H9 (cell line): Measurements from ENCODE around the gene TSSK2. TPM values are rescaled to one million over a fixed set of nuclear protein-coding genes. Genes with fewer than 3 reads are reported as not detected.

ENCODE experiments used
- DNase-seq: peaks from one replicate; pipeline ENCODE4 v3.0.0-alpha.2; 2017
- H2AFZ ChIP-seq: one replicate; pipeline ENCODE4 v1.6.1; 2013; ENCODE audit warnings: mild to moderate bottlenecking, low read length, control low read depth, moderate library complexity
- H2AK5ac ChIP-seq: 2 replicates; pipeline ENCODE4 v1.6.1; 2013; ENCODE audit warnings: low read length, control low read depth, mixed read lengths; ENCODE audit not compliant: insufficient read length
- H2BK120ac ChIP-seq: one replicate; pipeline ENCODE4 v1.6.1; 2013; ENCODE audit warnings: low read depth, mild to moderate bottlenecking, low read length, control low read depth, inconsistent platforms; ENCODE audit not compliant: poor library complexity, severe bottlenecking
- H2BK12ac ChIP-seq: 2 replicates; pipeline ENCODE4 v1.6.1; 2013; ENCODE audit warnings: low read length, control low read depth, mixed read lengths, low read depth; ENCODE audit not compliant: insufficient read length
- H2BK15ac ChIP-seq: 2 replicates; pipeline ENCODE4 v1.6.1; 2013; ENCODE audit warnings: low read depth, low read length, control low read depth
- H2BK20ac ChIP-seq: one replicate; pipeline ENCODE4 v1.6.1; 2013; ENCODE audit warnings: low read depth, mild to moderate bottlenecking, low read length, control low read depth, inconsistent platforms; ENCODE audit not compliant: poor library complexity, severe bottlenecking
- H2BK5ac ChIP-seq: 2 replicates; pipeline ENCODE4 v1.6.1; 2013; ENCODE audit warnings: low read length, control low read depth, mixed read lengths; ENCODE audit not compliant: insufficient read length
- H3K14ac ChIP-seq: 2 replicates; pipeline ENCODE4 v1.6.1; 2013; ENCODE audit warnings: low read length, control low read depth; ENCODE audit not compliant: insufficient read depth
- H3K18ac ChIP-seq: 2 replicates; pipeline ENCODE4 v1.6.1; 2013; ENCODE audit warnings: low read depth, mild to moderate bottlenecking, mixed read lengths, low read length, control low read depth; ENCODE audit not compliant: insufficient read length
- H3K23ac ChIP-seq: 2 replicates; pipeline ENCODE4 v1.6.1; 2013; ENCODE audit warnings: low read length, control low read depth, mixed read lengths, low read depth; ENCODE audit not compliant: insufficient read length
- H3K23me2 ChIP-seq: 2 replicates; pipeline ENCODE4 v1.6.1; 2013; ENCODE audit warnings: low read depth, mild to moderate bottlenecking, mixed read lengths, low read length, control low read depth; ENCODE audit not compliant: insufficient read length, poor library complexity, severe bottlenecking
- H3K27ac ChIP-seq: 2 replicates; pipeline ENCODE4 v1.5.1; 2013; ENCODE audit warnings: low read length, control low read depth, mixed read lengths, low read depth; ENCODE audit not compliant: insufficient read length
- H3K27me3 ChIP-seq: 2 replicates; pipeline ENCODE4 v1.6.1; 2013; ENCODE audit warnings: low read length, control low read depth, inconsistent platforms; ENCODE audit not compliant: insufficient read depth
- H3K4ac ChIP-seq: 2 replicates; pipeline ENCODE4 v1.6.1; 2013; ENCODE audit warnings: low read depth, mild to moderate bottlenecking, control low read depth, inconsistent platforms, low read length, moderate library complexity
- H3K4me1 ChIP-seq: 2 replicates; pipeline ENCODE4 v1.6.1; 2013; ENCODE audit warnings: low read length, control low read depth, inconsistent platforms; ENCODE audit not compliant: insufficient read depth
- H3K4me2 ChIP-seq: 2 replicates; pipeline ENCODE4 v1.6.1; 2013; ENCODE audit warnings: low read length, control low read depth, mixed read lengths; ENCODE audit not compliant: insufficient read length, insufficient read depth
- H3K56ac ChIP-seq: 2 replicates; pipeline ENCODE4 v1.6.1; 2013; ENCODE audit warnings: low read depth, mild to moderate bottlenecking, mixed read lengths, low read length, control low read depth; ENCODE audit not compliant: insufficient read length
- H3K79me1 ChIP-seq: 2 replicates; pipeline ENCODE4 v1.6.1; 2013; ENCODE audit warnings: low read depth, mild to moderate bottlenecking, moderate library complexity, low read length, control low read depth, inconsistent platforms; ENCODE audit not compliant: insufficient read depth, poor library complexity, severe bottlenecking
- H3K79me2 ChIP-seq: 2 replicates; pipeline ENCODE4 v1.6.1; 2013; ENCODE audit warnings: low read length, control low read depth, inconsistent platforms; ENCODE audit not compliant: insufficient read depth
- H3K9ac ChIP-seq: 2 replicates; pipeline ENCODE4 v1.6.1; 2013; ENCODE audit warnings: low read length, control low read depth, mixed read lengths; ENCODE audit not compliant: insufficient read length; ENCODE audit errors: extremely low read depth
- H3K9me3 ChIP-seq: one replicate; pipeline ENCODE4 v1.6.1; 2013; ENCODE audit warnings: low read depth, low read length, inconsistent platforms; ENCODE audit not compliant: control insufficient read depth
- H3T11ph ChIP-seq: one replicate; pipeline ENCODE4 v1.6.1; 2013; ENCODE audit warnings: mild to moderate bottlenecking, low read length, control low read depth, inconsistent platforms
- H4K20me1 ChIP-seq: one replicate; pipeline ENCODE4 v1.6.1; 2013; ENCODE audit not compliant: control insufficient read depth, insufficient read length, insufficient read depth
- H4K5ac ChIP-seq: 2 replicates; pipeline ENCODE4 v1.6.1; 2013; ENCODE audit warnings: low read depth, mild to moderate bottlenecking, mixed read lengths, low read length, control low read depth; ENCODE audit not compliant: insufficient read length
- H4K8ac ChIP-seq: replicated peaks from 2 replicates; pipeline ENCODE4 v1.6.1; 2013; ENCODE audit warnings: low read length, control low read depth, mixed read lengths, low read depth; ENCODE audit not compliant: insufficient read length
- H4K91ac ChIP-seq: 2 replicates; pipeline ENCODE4 v1.6.1; 2013; ENCODE audit warnings: low read depth, mild to moderate bottlenecking, moderate library complexity, mixed read lengths, low read length, control low read depth; ENCODE audit not compliant: insufficient read length
- H3K27ac Mint-ChIP-seq, 3 experiments: 2 replicates in 2 of 3; 3 replicates in 1 of 3; pipeline ENCODE4 v1.8.0; 2020 to 2021; ENCODE audit warnings: mixed read lengths in 3 of 3, mild to moderate bottlenecking in 1 of 3, moderate library complexity in 1 of 3
- H3K27me3 Mint-ChIP-seq: 2 replicates; pipeline ENCODE4 v1.8.0; 2021; ENCODE audit warnings: low read depth, mild to moderate bottlenecking, moderate library complexity, mixed read lengths
- H3K36me3 Mint-ChIP-seq, 3 experiments: 2 replicates in 2 of 3; 3 replicates in 1 of 3; pipeline ENCODE4 v1.8.0; 2020 to 2021; ENCODE audit warnings: low read depth in 3 of 3, mixed read lengths in 3 of 3; ENCODE audit not compliant: insufficient read depth in 1 of 3
- H3K4me1 Mint-ChIP-seq, 2 experiments: 2 replicates each; pipeline ENCODE4 v1.8.0; 2020; ENCODE audit warnings: mixed read lengths in 2 of 2
- H3K4me3 Mint-ChIP-seq, 2 experiments: 2 replicates in 1 of 2; 3 replicates in 1 of 2; pipeline ENCODE4 v1.8.0; 2020 to 2021; ENCODE audit warnings: mild to moderate bottlenecking in 2 of 2, mixed read lengths in 2 of 2, moderate library complexity in 1 of 2
- H3K9me3 Mint-ChIP-seq, 2 experiments: 2 replicates in 1 of 2; 3 replicates in 1 of 2; pipeline ENCODE4 v1.8.0; 2020; ENCODE audit warnings: mild to moderate bottlenecking in 2 of 2, mixed read lengths in 2 of 2, moderate library complexity in 1 of 2
- WGBS: extraction: QIAGEN DNeasy Blood & Tissue Kit; methylation state at CpG from one replicate; pipeline ENCODE4 v1.1.7; 2013; ENCODE audit warnings: missing lambda C conversion rate, low lambda C conversion rate, mixed read lengths; ENCODE audit not compliant: insufficient read length; ENCODE audit errors: extremely low coverage; 5-methylcytosine and 5-hydroxymethylcytosine counted together
- total RNA-seq: library from RNA; stranded (reverse); gene quantifications from 2 replicates; pipeline ENCODE4 v1.2.1, GENCODE V29; 2021
- TF ChIP-seq, protein P1 (sequence below): fragments of 200-600 bp; sonication (generic); conservative IDR thresholded peaks from 3 replicates; pipeline ENCODE4 v1.8.0; 2021; ENCODE audit warnings: antibody characterized with exemption, mild to moderate bottlenecking

The TSSK2 gene
- total RNA-seq, 1 experiment from 2014 or later = not detected

DNA sequence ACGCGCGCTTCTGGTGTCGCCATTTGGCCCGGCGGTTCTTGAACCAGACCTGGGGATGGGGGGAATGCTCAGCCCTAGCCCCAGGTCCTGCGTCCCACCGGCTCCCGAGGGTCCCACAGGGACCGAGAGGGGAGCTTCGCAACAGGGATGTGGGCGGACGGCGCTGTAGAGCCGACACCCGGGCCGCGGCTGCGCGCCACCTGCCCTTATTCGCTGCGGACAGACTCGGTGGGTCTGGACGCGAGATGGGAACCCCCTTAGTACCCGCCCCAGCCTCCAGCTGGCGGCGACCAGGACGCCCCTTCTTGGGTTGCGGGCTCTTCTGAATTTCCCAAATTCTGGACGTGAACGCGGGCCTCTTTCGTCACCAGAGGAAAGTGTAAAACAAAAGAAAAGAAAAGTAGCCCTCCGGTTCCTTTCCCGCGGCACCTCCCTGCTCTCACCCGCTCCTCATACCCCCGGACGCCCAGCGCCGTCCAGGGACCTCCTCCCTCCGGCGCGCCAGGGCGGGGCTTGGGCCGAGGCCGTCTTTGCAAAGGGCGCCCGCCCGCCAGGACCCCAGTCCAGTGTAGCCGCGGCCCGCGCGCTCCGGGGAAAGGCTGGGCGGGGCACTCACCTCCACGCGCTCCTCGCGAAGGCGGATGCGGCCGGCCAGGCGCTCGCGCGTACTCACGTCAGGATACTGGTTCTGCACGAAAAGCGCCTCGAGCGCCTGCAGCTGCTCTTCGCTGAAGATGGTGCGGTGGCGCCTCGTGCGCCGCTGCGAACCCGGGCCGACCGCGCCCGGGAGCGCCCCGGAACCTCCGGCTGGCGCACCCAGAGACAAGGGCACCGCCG lies 18.2 kb downstream of the TSSK2 start:
- Mint-ChIP-seq H3K4me3 (peak overlapping the region; percentile 34 to 76), H3K4me1 (peaks cover 12 to 21% of the 10 kb centered on the region in 2 experiments), H3K9me3 (peaks cover 13% of the 10 kb centered on the region in 2 experiments), H3K27ac (no peak overlapping the region), H3K27me3 (peaks cover 76% of the 10 kb centered on the region), H3K36me3 (peaks cover 0 to 9% (median 5%) of the 10 kb centered on the region in 3 experiments; a peak in 6 of 7 replicates)
- Histone ChIP-seq H4K91ac (no peak overlapping the region), H2AK5ac (no peak overlapping the region), H4K5ac (no peak overlapping the region), H3K18ac (no peak overlapping the region), H3K4me2 (peak overlapping the region; percentile 24), H3K4me1 (no peaks in the 10 kb centered on the region), H3K9me3 (no peaks in the 10 kb centered on the region), H3K56ac (no peak overlapping the region), H2BK120ac (no peak overlapping the region), H3K14ac (no peak overlapping the region), H3K23ac (no peak overlapping the region), H3K4ac (no peak overlapping the region), H3K23me2 (peaks cover 3% of the 10 kb centered on the region), H2BK5ac (no peak overlapping the region), H3K27me3 (peaks cover 48% of the 10 kb centered on the region), H2BK12ac (no peak overlapping the region), H3K9ac (no peak overlapping the region), H3T11ph (no peak overlapping the region), H3K79me1 (no peaks in the 10 kb centered on the region), H3K27ac (no peak overlapping the region), H2BK20ac (no peak overlapping the region), H2AFZ (no peak overlapping the region), H4K8ac (no peak overlapping the region), H3K79me2 (no peaks in the 10 kb centered on the region), H2BK15ac (0 out of 2 replicates have a peak overlapping the region, but pooled peaks have one; percentile 19), H4K20me1 (no peaks in the 10 kb centered on the region)
- WGBS = no CpG with 5 or more reads among the region's 92 CpGs
- TF ChIP-seq, protein P1, sequence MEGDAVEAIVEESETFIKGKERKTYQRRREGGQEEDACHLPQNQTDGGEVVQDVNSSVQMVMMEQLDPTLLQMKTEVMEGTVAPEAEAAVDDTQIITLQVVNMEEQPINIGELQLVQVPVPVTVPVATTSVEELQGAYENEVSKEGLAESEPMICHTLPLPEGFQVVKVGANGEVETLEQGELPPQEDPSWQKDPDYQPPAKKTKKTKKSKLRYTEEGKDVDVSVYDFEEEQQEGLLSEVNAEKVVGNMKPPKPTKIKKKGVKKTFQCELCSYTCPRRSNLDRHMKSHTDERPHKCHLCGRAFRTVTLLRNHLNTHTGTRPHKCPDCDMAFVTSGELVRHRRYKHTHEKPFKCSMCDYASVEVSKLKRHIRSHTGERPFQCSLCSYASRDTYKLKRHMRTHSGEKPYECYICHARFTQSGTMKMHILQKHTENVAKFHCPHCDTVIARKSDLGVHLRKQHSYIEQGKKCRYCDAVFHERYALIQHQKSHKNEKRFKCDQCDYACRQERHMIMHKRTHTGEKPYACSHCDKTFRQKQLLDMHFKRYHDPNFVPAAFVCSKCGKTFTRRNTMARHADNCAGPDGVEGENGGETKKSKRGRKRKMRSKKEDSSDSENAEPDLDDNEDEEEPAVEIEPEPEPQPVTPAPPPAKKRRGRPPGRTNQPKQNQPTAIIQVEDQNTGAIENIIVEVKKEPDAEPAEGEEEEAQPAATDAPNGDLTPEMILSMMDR = no peak
- peak; percentile 64 for DNase-seq
